SK-N-SH (cell line): ENCODE results near the gene ZNF317. TPM values are rescaled to one million over a fixed set of nuclear protein-coding genes. Genes with fewer than 3 reads are reported as not detected.

Experiments
- CTCF ChIA-PET: fragments of 300-600, 350-600 bp; formaldehyde crosslinking; extraction: SDS; loops from one replicate; lab custom pipeline; 2021; lab: Yijun Ruan, JAX
- POLR2A ChIA-PET: fragments of 350-600 bp; sonication (Branson Sonifier 250); formaldehyde crosslinking; extraction: SDS; loops from one replicate; lab custom pipeline; 2020; ENCODE audit warnings: antibody characterized with exemption, inconsistent platforms; lab: Yijun Ruan, JAX
- DNase-seq: peaks from one replicate; pipeline ENCODE4 v3.0.0; 2012
- H2AFZ ChIP-seq: fragments of 200-600 bp; sonication (generic); 2 replicates; pipeline ENCODE4 v1.8.1; 2016; ENCODE audit warnings: antibody characterized with exemption, mild to moderate bottlenecking, low read depth
- H3F3A ChIP-seq: fragments of 200-600 bp; sonication (generic); replicated peaks from 2 replicates; pipeline ENCODE3; 2016; ENCODE audit warnings: antibody characterized with exemption, mild to moderate bottlenecking; ENCODE audit not compliant: insufficient read depth
- H3K27ac ChIP-seq, 2 experiments: fragments of 200-500 bp in 1 of 2; fragments of 200-600 bp in 1 of 2; sonication (Bioruptor generic) in 1 of 2; sonication (generic), shearing (Covaris generic) in 1 of 2; 2 replicates each; pipeline versions ENCODE4 v1.5.1 to v1.6.1; 2014 to 2016; ENCODE audit warnings: low read depth in 2 of 2, inconsistent platforms in 1 of 2, low read length in 1 of 2, mild to moderate bottlenecking in 1 of 2, mixed read lengths in 1 of 2
- H3K27me3 ChIP-seq: fragments of 200-600 bp; sonication (generic), shearing (Covaris generic); 2 replicates; pipeline ENCODE4 v1.6.1; 2016; ENCODE audit warnings: mixed run types; ENCODE audit not compliant: insufficient read depth
- H3K36me3 ChIP-seq, 2 experiments: fragments of 200-500 bp in 1 of 2; fragments of 200-600 bp in 1 of 2; sonication (Bioruptor generic) in 1 of 2; sonication (generic) in 1 of 2; replicated peaks in 1 of 2; 2 replicates each; pipeline versions ENCODE3 to v1.5.1; 2014 to 2016; ENCODE audit warnings: low read length in 1 of 2, mild to moderate bottlenecking in 1 of 2; ENCODE audit not compliant: insufficient read depth in 2 of 2, control insufficient read depth in 1 of 2
- H3K4me1 ChIP-seq, 2 experiments: fragments of 200-500 bp in 1 of 2; fragments of 200-600 bp in 1 of 2; sonication (Bioruptor generic) in 1 of 2; sonication (generic), shearing (Covaris generic) in 1 of 2; 2 replicates each; pipeline versions ENCODE4 v1.5.1 to v1.6.1; 2014 to 2016; ENCODE audit warnings: low read depth in 1 of 2, low read length in 1 of 2, mixed run types in 1 of 2; ENCODE audit not compliant: insufficient read depth in 2 of 2, control insufficient read depth in 1 of 2
- H3K4me2 ChIP-seq: fragments of 200-600 bp; sonication (generic), shearing (Covaris generic); 2 replicates; pipeline ENCODE4 v1.6.1; 2017; ENCODE audit warnings: mixed run types
- H3K4me3 ChIP-seq, 2 experiments: fragments of 200-500 bp in 1 of 2; fragments of 200-600 bp in 1 of 2; sonication (Bioruptor generic) in 1 of 2; sonication (generic), shearing (Covaris generic) in 1 of 2; 2 replicates each; pipeline versions ENCODE4 v1.5.1 to v1.8.1; 2014 to 2016; ENCODE audit warnings: low read depth in 2 of 2, inconsistent platforms in 1 of 2, low read length in 1 of 2, mild to moderate bottlenecking in 1 of 2, mixed read lengths in 1 of 2, moderate library complexity in 1 of 2
- H3K79me2 ChIP-seq: fragments of 200-600 bp; sonication (generic); 2 replicates; pipeline ENCODE4 v1.8.1; 2017; ENCODE audit warnings: mild to moderate bottlenecking; ENCODE audit not compliant: insufficient read depth
- H3K9ac ChIP-seq: fragments of 200-600 bp; sonication (generic); 2 replicates; pipeline ENCODE4 v1.6.1; 2017; ENCODE audit warnings: mixed run types
- H3K9me2 ChIP-seq: fragments of 200-600 bp; sonication (generic); 2 replicates; pipeline ENCODE4 v1.6.1; 2017; ENCODE audit warnings: mixed run types
- H3K9me3 ChIP-seq: fragments of 200-600 bp; sonication (generic); 2 replicates; pipeline ENCODE4 v1.6.1; 2017; ENCODE audit warnings: mixed run types, mild to moderate bottlenecking, moderate library complexity
- H4K20me1 ChIP-seq: fragments of 200-600 bp; sonication (generic); 2 replicates; pipeline ENCODE4 v1.6.1; 2017; ENCODE audit warnings: mild to moderate bottlenecking, mixed run types; ENCODE audit not compliant: insufficient read depth
- CHD2 ChIP-seq: fragments of 150-350 bp; IDR thresholded peaks from 2 replicates; pipeline ENCODE4 v1.6.1; 2018; ENCODE audit warnings: low read length; ENCODE audit not compliant: partially characterized antibody
- CTCF ChIP-seq: fragments of 200-600 bp; sonication (generic); IDR thresholded peaks from 2 replicates; pipeline ENCODE4 v1.6.1; 2017; ENCODE audit warnings: antibody characterized with exemption, mild to moderate bottlenecking, moderate library complexity
- EZH2phosphoT487 ChIP-seq: fragments of 200-600 bp; sonication (generic); IDR thresholded peaks from 2 replicates; pipeline ENCODE4 v1.6.1; 2017; ENCODE audit warnings: low read depth, mixed run types, mild to moderate bottlenecking, antibody characterized with exemption, moderate library complexity, borderline replicate concordance
- FOSL2 ChIP-seq: IDR thresholded peaks from 2 replicates; pipeline ENCODE4 v1.4.0; 2012; ENCODE audit warnings: low read depth, mild to moderate bottlenecking, moderate library complexity, borderline replicate concordance
- GATA2 ChIP-seq: sonication (generic); formaldehyde crosslinking; IDR thresholded peaks from 2 replicates; pipeline ENCODE4 v1.5.0; 2020; ENCODE audit warnings: mild to moderate bottlenecking, missing genetic modification reagents
- IRF3 ChIP-seq: fragments of 150-350 bp; IDR thresholded peaks from 2 replicates; pipeline ENCODE4 v1.6.1; 2016; ENCODE audit warnings: mild to moderate bottlenecking, low read depth, low read length
- MAX ChIP-seq: IDR thresholded peaks from 2 replicates; pipeline ENCODE4 v1.4.0; 2012; ENCODE audit warnings: low read depth
- MXI1 ChIP-seq: IDR thresholded peaks from 2 replicates; pipeline ENCODE4 v1.6.1; 2012; ENCODE audit warnings: mild to moderate bottlenecking, low read depth, low read length, improper control_type of control experiment
- NFIC ChIP-seq: IDR thresholded peaks from 2 replicates; pipeline ENCODE4 v1.4.0; 2012; ENCODE audit warnings: borderline replicate concordance
- NRF1 ChIP-seq: IDR thresholded peaks from 2 replicates; pipeline ENCODE4 v1.6.1; 2012; ENCODE audit warnings: low read depth, mild to moderate bottlenecking, low read length
- PBX3 ChIP-seq: IDR thresholded peaks from 2 replicates; pipeline ENCODE4; 2012
- POLR2AphosphoS5 ChIP-seq: IDR thresholded peaks from 2 replicates; pipeline ENCODE4 v1.6.1; 2012; ENCODE audit warnings: low read depth, low read length
- RCOR1 ChIP-seq: fragments of 150-350 bp; IDR thresholded peaks from 2 replicates; pipeline ENCODE4 v1.6.1; 2017; ENCODE audit warnings: antibody characterized with exemption, low read length
- RFX5 ChIP-seq: IDR thresholded peaks from 2 replicates; pipeline ENCODE4 v1.6.1; 2012; ENCODE audit warnings: mild to moderate bottlenecking, improper control_type of control experiment, low read length
- SMC3 ChIP-seq: IDR thresholded peaks from 2 replicates; pipeline ENCODE4 v1.6.1; 2012; ENCODE audit warnings: low read depth, low read length, improper control_type of control experiment
- TAF1 ChIP-seq: IDR thresholded peaks from 2 replicates; pipeline ENCODE4 v1.6.1; 2012; ENCODE audit warnings: low read depth, mild to moderate bottlenecking, low read length, moderate library complexity, borderline replicate concordance
- USF1 ChIP-seq: IDR thresholded peaks from 2 replicates; pipeline ENCODE4 v1.4.0; 2012; ENCODE audit warnings: low read depth, borderline replicate concordance
- YY1 ChIP-seq: IDR thresholded peaks from 2 replicates; pipeline ENCODE4 v1.4.0; 2012; ENCODE audit warnings: low read depth, mild to moderate bottlenecking
- ZBTB33 ChIP-seq: IDR thresholded peaks from 2 replicates; pipeline ENCODE4 v1.4.0; 2012; ENCODE audit warnings: low read depth, borderline replicate concordance
- WGBS: methylation state at CpG from one replicate; pipeline ENCODE4 v1.1.6; 2017; ENCODE audit warnings: low lambda C conversion rate; 5-methylcytosine and 5-hydroxymethylcytosine counted together
- polyA plus RNA-seq, 3 experiments: library from polyadenylated mRNA; depleted of rRNA; stranded (reverse); fragments of >200 nt; gene quantifications; 2 replicates each; pipeline ENCODE4 v1.2.3, GENCODE V29; 2012

Gene ZNF317
- polyA plus RNA-seq, 1 of the 3 experiments (the other 2 are of a cell fraction) = 16.0 TPM

- POLR2A ChIA-PET = no interaction called here
- DNase-seq = no peak
- Histone ChIP-seq H3K9me2 (no peaks in the 10 kb centered on the region), H3K4me2 (no peak overlapping the region), H3K9ac (no peak overlapping the region), H3K36me3 (no peaks in the 10 kb centered on the region), H4K20me1 (no peaks in the 10 kb centered on the region), H3K27ac (no peak overlapping the region), H3K4me3 (no peak overlapping the region), H3K27me3 (peaks cover 33% of the 10 kb centered on the region; the same call in 1 of the 2 replicates), H3F3A (no peaks in the 10 kb centered on the region), H2AFZ (no peak overlapping the region)
- WGBS = 4% methylated on average over 5 of the region's 5 CpGs
- TF ChIP-seq ZBTB33 (no peak), YY1 (no peak), RCOR1 (no peak), MAX (no peak), EZH2phosphoT487 (no peak), FOSL2 (no peak), GATA2 (CRISPR knock-in tag) (no peak), PBX3 (no peak), RFX5 (no peak)
- TF ChIP-seq, all 33 proteins: peak for 0
- no peaks in the 10 kb centered on the region for H3K9me3 ChIP-seq
- no peaks in the 10 kb centered on the region for H3K79me2 ChIP-seq
- CTCF ChIA-PET = no interaction called here
- H3K4me1 ChIP-seq = no peaks in the 10 kb centered on the region
These were observed 7.8 kb upstream of the ZNF317 start for GRCh38 chr19:9132422-9132821.

- Histone ChIP-seq H2AFZ (peak overlapping the region; percentile 99), H3K27ac (peak overlapping the region; percentile 51 to 66; a peak in 1 of 4 replicates), H3K9ac (peak overlapping the region; percentile 97), H3K9me3 (peaks cover 23% of the 10 kb centered on the region), H3K9me2 (no peaks in the 10 kb centered on the region), H3K27me3 (peaks cover 8% of the 10 kb centered on the region; the same call in 1 of the 2 replicates), H3K4me1 (no peaks in the 10 kb centered on the region; a peak in 2 of 4 replicates), H3K36me3 (peaks cover 0 to 28% of the 10 kb centered on the region in 2 experiments), H3K79me2 (peaks cover 45% of the 10 kb centered on the region), H3K4me2 (peak overlapping the region; percentile 72), H3K4me3 (peak overlapping the region; percentile 84 to 94), H4K20me1 (peaks cover 6% of the 10 kb centered on the region; the same call in 1 of the 2 replicates), H3F3A (peaks cover 13% of the 10 kb centered on the region)
- DNase-seq = no peak
- CTCF ChIA-PET = no interaction called here
- WGBS = 8% methylated on average over 8 of the region's 8 CpGs
- POLR2A ChIA-PET = no interaction called here
- TF ChIP-seq MXI1 = no peak
- TF ChIP-seq SMC3 = no peak
- no peak for TF ChIP-seq CTCF
- no peak for TF ChIP-seq CHD2
- no peak for TF ChIP-seq NRF1
- TF ChIP-seq TAF1 = no peak
- TF ChIP-seq IRF3 = no peak
- no peak for TF ChIP-seq PBX3
- no peak for TF ChIP-seq USF1
- TF ChIP-seq NFIC = no peak
- no peak for TF ChIP-seq POLR2AphosphoS5
These were observed 513 bp upstream of the ZNF317 start for GRCh38 chr19:9139609-9140158.
